ENCODE data around the gene PDE4DIP.
"Not testable (repeated sequence)": the region's sequence is repeated elsewhere in the genome, so short reads cannot be mapped to it uniquely, and the experiment has no call there.

DNA sequence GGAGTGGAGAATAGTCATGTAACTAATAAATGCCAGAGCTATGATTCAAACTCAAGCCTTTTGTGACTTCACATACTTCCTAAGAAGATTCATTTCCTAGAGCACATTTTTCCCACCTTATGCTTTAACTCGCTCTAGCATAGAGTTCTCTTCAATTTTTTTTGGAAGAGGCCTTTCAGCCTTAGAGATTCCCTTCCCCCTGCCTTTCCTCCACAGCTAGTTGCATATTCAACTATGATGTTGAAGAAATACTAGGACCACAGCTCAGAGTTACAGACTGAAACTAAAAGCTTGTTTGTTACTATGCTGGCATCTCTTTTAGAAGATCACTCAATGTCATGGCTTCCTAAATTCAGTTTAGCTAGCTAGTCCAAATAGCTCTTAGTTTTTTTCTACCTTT lies 131.2 kb downstream of the PDE4DIP start:
- TF ChIP-seq, protein P1, sequence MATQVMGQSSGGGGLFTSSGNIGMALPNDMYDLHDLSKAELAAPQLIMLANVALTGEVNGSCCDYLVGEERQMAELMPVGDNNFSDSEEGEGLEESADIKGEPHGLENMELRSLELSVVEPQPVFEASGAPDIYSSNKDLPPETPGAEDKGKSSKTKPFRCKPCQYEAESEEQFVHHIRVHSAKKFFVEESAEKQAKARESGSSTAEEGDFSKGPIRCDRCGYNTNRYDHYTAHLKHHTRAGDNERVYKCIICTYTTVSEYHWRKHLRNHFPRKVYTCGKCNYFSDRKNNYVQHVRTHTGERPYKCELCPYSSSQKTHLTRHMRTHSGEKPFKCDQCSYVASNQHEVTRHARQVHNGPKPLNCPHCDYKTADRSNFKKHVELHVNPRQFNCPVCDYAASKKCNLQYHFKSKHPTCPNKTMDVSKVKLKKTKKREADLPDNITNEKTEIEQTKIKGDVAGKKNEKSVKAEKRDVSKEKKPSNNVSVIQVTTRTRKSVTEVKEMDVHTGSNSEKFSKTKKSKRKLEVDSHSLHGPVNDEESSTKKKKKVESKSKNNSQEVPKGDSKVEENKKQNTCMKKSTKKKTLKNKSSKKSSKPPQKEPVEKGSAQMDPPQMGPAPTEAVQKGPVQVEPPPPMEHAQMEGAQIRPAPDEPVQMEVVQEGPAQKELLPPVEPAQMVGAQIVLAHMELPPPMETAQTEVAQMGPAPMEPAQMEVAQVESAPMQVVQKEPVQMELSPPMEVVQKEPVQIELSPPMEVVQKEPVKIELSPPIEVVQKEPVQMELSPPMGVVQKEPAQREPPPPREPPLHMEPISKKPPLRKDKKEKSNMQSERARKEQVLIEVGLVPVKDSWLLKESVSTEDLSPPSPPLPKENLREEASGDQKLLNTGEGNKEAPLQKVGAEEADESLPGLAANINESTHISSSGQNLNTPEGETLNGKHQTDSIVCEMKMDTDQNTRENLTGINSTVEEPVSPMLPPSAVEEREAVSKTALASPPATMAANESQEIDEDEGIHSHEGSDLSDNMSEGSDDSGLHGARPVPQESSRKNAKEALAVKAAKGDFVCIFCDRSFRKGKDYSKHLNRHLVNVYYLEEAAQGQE (IDR thresholded peaks at IDR 0.05): not testable (repeated sequence)
- TF ChIP-seq, protein P2, sequence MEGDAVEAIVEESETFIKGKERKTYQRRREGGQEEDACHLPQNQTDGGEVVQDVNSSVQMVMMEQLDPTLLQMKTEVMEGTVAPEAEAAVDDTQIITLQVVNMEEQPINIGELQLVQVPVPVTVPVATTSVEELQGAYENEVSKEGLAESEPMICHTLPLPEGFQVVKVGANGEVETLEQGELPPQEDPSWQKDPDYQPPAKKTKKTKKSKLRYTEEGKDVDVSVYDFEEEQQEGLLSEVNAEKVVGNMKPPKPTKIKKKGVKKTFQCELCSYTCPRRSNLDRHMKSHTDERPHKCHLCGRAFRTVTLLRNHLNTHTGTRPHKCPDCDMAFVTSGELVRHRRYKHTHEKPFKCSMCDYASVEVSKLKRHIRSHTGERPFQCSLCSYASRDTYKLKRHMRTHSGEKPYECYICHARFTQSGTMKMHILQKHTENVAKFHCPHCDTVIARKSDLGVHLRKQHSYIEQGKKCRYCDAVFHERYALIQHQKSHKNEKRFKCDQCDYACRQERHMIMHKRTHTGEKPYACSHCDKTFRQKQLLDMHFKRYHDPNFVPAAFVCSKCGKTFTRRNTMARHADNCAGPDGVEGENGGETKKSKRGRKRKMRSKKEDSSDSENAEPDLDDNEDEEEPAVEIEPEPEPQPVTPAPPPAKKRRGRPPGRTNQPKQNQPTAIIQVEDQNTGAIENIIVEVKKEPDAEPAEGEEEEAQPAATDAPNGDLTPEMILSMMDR (IDR thresholded peaks at IDR 0.05; ENCODE audit: low read depth, low read length, missing input control): not testable (repeated sequence)
- TF ChIP-seq YY1 (IDR thresholded peaks at IDR 0.05); RXRA (IDR thresholded peaks at IDR 0.05); GABPA (IDR thresholded peaks at IDR 0.05 in 1 of 2, conservative IDR thresholded peaks at IDR 0.05 in 1 of 2): not testable (repeated sequence)
- TF ChIP-seq, protein P3, sequence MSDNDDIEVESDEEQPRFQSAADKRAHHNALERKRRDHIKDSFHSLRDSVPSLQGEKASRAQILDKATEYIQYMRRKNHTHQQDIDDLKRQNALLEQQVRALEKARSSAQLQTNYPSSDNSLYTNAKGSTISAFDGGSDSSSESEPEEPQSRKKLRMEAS (IDR thresholded peaks at IDR 0.05): not testable (repeated sequence)
- TF ChIP-seq, protein P4, sequence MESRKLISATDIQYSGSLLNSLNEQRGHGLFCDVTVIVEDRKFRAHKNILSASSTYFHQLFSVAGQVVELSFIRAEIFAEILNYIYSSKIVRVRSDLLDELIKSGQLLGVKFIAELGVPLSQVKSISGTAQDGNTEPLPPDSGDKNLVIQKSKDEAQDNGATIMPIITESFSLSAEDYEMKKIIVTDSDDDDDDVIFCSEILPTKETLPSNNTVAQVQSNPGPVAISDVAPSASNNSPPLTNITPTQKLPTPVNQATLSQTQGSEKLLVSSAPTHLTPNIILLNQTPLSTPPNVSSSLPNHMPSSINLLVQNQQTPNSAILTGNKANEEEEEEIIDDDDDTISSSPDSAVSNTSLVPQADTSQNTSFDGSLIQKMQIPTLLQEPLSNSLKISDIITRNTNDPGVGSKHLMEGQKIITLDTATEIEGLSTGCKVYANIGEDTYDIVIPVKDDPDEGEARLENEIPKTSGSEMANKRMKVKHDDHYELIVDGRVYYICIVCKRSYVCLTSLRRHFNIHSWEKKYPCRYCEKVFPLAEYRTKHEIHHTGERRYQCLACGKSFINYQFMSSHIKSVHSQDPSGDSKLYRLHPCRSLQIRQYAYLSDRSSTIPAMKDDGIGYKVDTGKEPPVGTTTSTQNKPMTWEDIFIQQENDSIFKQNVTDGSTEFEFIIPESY (IDR thresholded peaks at IDR 0.05): not testable (repeated sequence)

Measured in liver (tissue), 3 donors.